SW 1271 (cell line): ENCODE measurements around the gene PSMG1.
"Not testable (repeated sequence)": the region's sequence is repeated elsewhere in the genome, so short reads cannot be mapped to it uniquely, and the experiment has no call there.

ENCODE experiments used
- DNase-seq, 2 experiments: peaks; one replicate each; lab custom pipeline; 2025; lab: John Stamatoyannopoulos, UW

The PSMG1 gene

GRCh38 chr21:39188521-39189139 is 5.4 kb upstream of the PSMG1 start:
- no peak for DNase-seq

- no peak for DNase-seq
Observed at GRCh38 chr21:39187141-39187540, 3.9 kb upstream of the PSMG1 start.

GRCh38 chr21:39186676-39187075 is 3.4 kb upstream of the PSMG1 start:
- no peak for DNase-seq

- no peak for DNase-seq
Observed at GRCh38 chr21:39185157-39185556, 1.9 kb upstream of the PSMG1 start.

GRCh38 chr21:39184050-39184980 is 1.1 kb upstream of the PSMG1 start:
- DNase-seq = no peak

- no peak for DNase-seq
Observed at GRCh38 chr21:39182484-39183271, 573 bp downstream of the PSMG1 start.

GRCh38 chr21:39182016-39182415 is 1.2 kb downstream of the PSMG1 start:
- DNase-seq = no peak

- DNase-seq = no peak
Observed at GRCh38 chr21:39181205-39181818, 1.9 kb downstream of the PSMG1 start.

- DNase-seq = peak in 1 of 2 experiments; percentile 13
Observed at GRCh38 chr21:39180429-39181019, 2.7 kb downstream of the PSMG1 start.

- no peak for DNase-seq
Observed at GRCh38 chr21:39178421-39178820, 4.8 kb downstream of the PSMG1 start.

- DNase-seq = no peak
Observed at GRCh38 chr21:39176271-39176709, 7.0 kb downstream of the PSMG1 start.

- no peak for DNase-seq
Observed at GRCh38 chr21:39175665-39176064, 7.6 kb downstream of the PSMG1 start.

- peak in 1 of 2 experiments; percentile 10 for DNase-seq
Observed at GRCh38 chr21:39175154-39175553, 8.1 kb downstream of the PSMG1 start.

- no peak for DNase-seq
Observed at GRCh38 chr21:39173716-39174680, 9.3 kb downstream of the PSMG1 start.

- no peak for DNase-seq
Observed at GRCh38 chr21:39169906-39170305, 13.3 kb downstream of the PSMG1 start.

- no peak for DNase-seq
Observed at GRCh38 chr21:39168800-39169199, 14.5 kb downstream of the PSMG1 start.

GRCh38 chr21:39164523-39164922 is 18.7 kb downstream of the PSMG1 start:
- DNase-seq = no peak

GRCh38 chr21:39161064-39161463 is 22.2 kb downstream of the PSMG1 start:
- DNase-seq = no peak

GRCh38 chr21:39159342-39160063 is 23.7 kb downstream of the PSMG1 start:
- no peak for DNase-seq

GRCh38 chr21:39157241-39157640 is 26.0 kb downstream of the PSMG1 start:
- DNase-seq = not testable (repeated sequence)
